Activated T-cell treated with anti-CD3 and anti-CD28 coated beads, Interleukin-2, amount 50 U/mL, for 24 hours (primary cell): ENCODE results near the gene OTP.
"Not testable (repeated sequence)": the region's sequence is repeated elsewhere in the genome, so short reads cannot be mapped to it uniquely, and the experiment has no call there.

Source experiments
- DNase-seq: peaks from one replicate; pipeline ENCODE4 v3.0.0-alpha.2; 2020
- H3K27ac Mint-ChIP-seq: 2 replicates; pipeline ENCODE4 v1.8.0; 2020; ENCODE audit warnings: mild to moderate bottlenecking, mixed read lengths
- H3K27me3 Mint-ChIP-seq: 2 replicates; pipeline ENCODE4 v1.8.0; 2020; ENCODE audit warnings: mixed read lengths
- H3K36me3 Mint-ChIP-seq: 2 replicates; pipeline ENCODE4 v1.8.0; 2020; ENCODE audit warnings: low read depth, mixed read lengths
- H3K4me1 Mint-ChIP-seq: 2 replicates; pipeline ENCODE4 v1.8.0; 2020; ENCODE audit warnings: low read depth, mixed read lengths
- H3K4me3 Mint-ChIP-seq: 2 replicates; pipeline ENCODE4 v1.8.0; 2020; ENCODE audit warnings: mild to moderate bottlenecking, moderate library complexity, mixed read lengths
- H3K9me3 Mint-ChIP-seq: 2 replicates; pipeline ENCODE4 v1.8.0; 2020; ENCODE audit warnings: mixed read lengths

OTP gene

GRCh38 chr5:77633207-77633675 is 5.3 kb downstream of the OTP start:
- no peak overlapping the region for H3K4me3 Mint-ChIP-seq
- peaks cover 13% of the 10 kb centered on the region for H3K9me3 Mint-ChIP-seq
- H3K27ac Mint-ChIP-seq: no peak overlapping the region
- peaks cover 89% of the 10 kb centered on the region for H3K27me3 Mint-ChIP-seq
- peaks cover 31% of the 10 kb centered on the region for H3K4me1 Mint-ChIP-seq
- H3K36me3 Mint-ChIP-seq: no peaks in the 10 kb centered on the region
- DNase-seq: no peak

GRCh38 chr5:77632526-77633206 is 5.8 kb downstream of the OTP start:
- no peak overlapping the region for H3K4me3 Mint-ChIP-seq

GRCh38 chr5:77630114-77630680 is 8.3 kb downstream of the OTP start:
- Mint-ChIP-seq H3K27me3 (peaks cover 86% of the 10 kb centered on the region), H3K36me3 (no peaks in the 10 kb centered on the region), H3K4me3 (peak overlapping the region; percentile 76), H3K4me1 (peaks cover 23% of the 10 kb centered on the region), H3K9me3 (peaks cover 12% of the 10 kb centered on the region), H3K27ac (peak overlapping the region; percentile 44)
- peak; percentile 67 for DNase-seq

More at GRCh38 chr5:77632526-77633206, 5.8 kb downstream of the OTP start:
- H3K27ac Mint-ChIP-seq: no peak overlapping the region
- H3K27me3 Mint-ChIP-seq: peaks cover 88% of the 10 kb centered on the region
- H3K9me3 Mint-ChIP-seq: peaks cover 14% of the 10 kb centered on the region
- no peaks in the 10 kb centered on the region for H3K36me3 Mint-ChIP-seq
- H3K4me1 Mint-ChIP-seq: peaks cover 29% of the 10 kb centered on the region
- DNase-seq: no peak

GRCh38 chr5:77629509-77630113 is 8.9 kb downstream of the OTP start:
- Mint-ChIP-seq H3K4me1 (peaks cover 23% of the 10 kb centered on the region), H3K4me3 (peak overlapping the region; percentile 76), H3K9me3 (peaks cover 12% of the 10 kb centered on the region), H3K27ac (peak overlapping the region; percentile 63), H3K36me3 (no peaks in the 10 kb centered on the region), H3K27me3 (peaks cover 89% of the 10 kb centered on the region)
- peak; percentile 41 for DNase-seq

GRCh38 chr5:77628840-77629508 is 9.5 kb downstream of the OTP start:
- Mint-ChIP-seq H3K36me3 (no peaks in the 10 kb centered on the region), H3K9me3 (peaks cover 12% of the 10 kb centered on the region), H3K27me3 (peaks cover 91% of the 10 kb centered on the region), H3K27ac (peak overlapping the region; percentile 34), H3K4me3 (peak overlapping the region; percentile 76), H3K4me1 (peaks cover 23% of the 10 kb centered on the region)
- no peak for DNase-seq

GRCh38 chr5:77627869-77628674 is 10.4 kb downstream of the OTP start:
- no peak overlapping the region for H3K4me3 Mint-ChIP-seq
- peak; percentile 33 for DNase-seq
- H3K36me3 Mint-ChIP-seq: no peaks in the 10 kb centered on the region
- peaks cover 90% of the 10 kb centered on the region for H3K27me3 Mint-ChIP-seq
- H3K27ac Mint-ChIP-seq: no peak overlapping the region
- peaks cover 23% of the 10 kb centered on the region for H3K4me1 Mint-ChIP-seq
- peaks cover 7% of the 10 kb centered on the region for H3K9me3 Mint-ChIP-seq

GRCh38 chr5:77623203-77623740 is 15.2 kb downstream of the OTP start:
- Mint-ChIP-seq H3K4me3 (no peak overlapping the region), H3K9me3 (peaks cover 2% of the 10 kb centered on the region), H3K27ac (no peak overlapping the region), H3K27me3 (peaks cover 79% of the 10 kb centered on the region), H3K36me3 (no peaks in the 10 kb centered on the region), H3K4me1 (peaks cover 3% of the 10 kb centered on the region)
- no peak for DNase-seq

GRCh38 chr5:77621440-77621839 is 17.1 kb downstream of the OTP start:
- Mint-ChIP-seq H3K27me3 (peaks cover 72% of the 10 kb centered on the region), H3K27ac (no peak overlapping the region), H3K36me3 (no peaks in the 10 kb centered on the region), H3K4me1 (no peaks in the 10 kb centered on the region), H3K4me3 (no peak overlapping the region), H3K9me3 (no peaks in the 10 kb centered on the region)
- DNase-seq: no peak

GRCh38 chr5:77620405-77620804 is 18.1 kb downstream of the OTP start:
- Mint-ChIP-seq H3K9me3 (no peaks in the 10 kb centered on the region), H3K4me3 (no peak overlapping the region), H3K27ac (no peak overlapping the region), H3K4me1 (no peaks in the 10 kb centered on the region), H3K36me3 (no peaks in the 10 kb centered on the region), H3K27me3 (peaks cover 67% of the 10 kb centered on the region)
- DNase-seq: no peak

GRCh38 chr5:77616920-77617319 is 21.6 kb downstream of the OTP start:
- DNase-seq: no peak
- no peaks in the 10 kb centered on the region for H3K36me3 Mint-ChIP-seq
- H3K4me1 Mint-ChIP-seq: no peaks in the 10 kb centered on the region
- H3K27ac Mint-ChIP-seq: no peak overlapping the region
- H3K27me3 Mint-ChIP-seq: peaks cover 47% of the 10 kb centered on the region
- H3K9me3 Mint-ChIP-seq: no peaks in the 10 kb centered on the region
- H3K4me3 Mint-ChIP-seq: no peak overlapping the region

- not testable (repeated sequence) for H3K27ac Mint-ChIP-seq, H3K36me3 Mint-ChIP-seq, H3K9me3 Mint-ChIP-seq, H3K4me3 Mint-ChIP-seq, DNase-seq, H3K4me1 Mint-ChIP-seq
- H3K27me3 Mint-ChIP-seq: peaks cover 43% of the 10 kb centered on the region
Measured at GRCh38 chr5:77608927-77609326, 29.6 kb downstream of the OTP start.

- Mint-ChIP-seq H3K36me3 (no peaks in the 10 kb centered on the region), H3K27me3 (peaks cover 57% of the 10 kb centered on the region), H3K4me1 (no peaks in the 10 kb centered on the region), H3K4me3 (no peak overlapping the region), H3K9me3 (peaks cover 2% of the 10 kb centered on the region), H3K27ac (no peak overlapping the region)
- no peak for DNase-seq
Measured at GRCh38 chr5:77607324-77607723, 31.2 kb downstream of the OTP start.

- H3K27me3 Mint-ChIP-seq: peaks cover 58% of the 10 kb centered on the region
Measured at GRCh38 chr5:77606279-77606678, 32.2 kb downstream of the OTP start.

GRCh38 chr5:77599679-77600078 is 38.8 kb downstream of the OTP start:
- H3K4me1 Mint-ChIP-seq: no peaks in the 10 kb centered on the region
- H3K4me3 Mint-ChIP-seq: no peak overlapping the region
- no peak for DNase-seq
- no peak overlapping the region for H3K27ac Mint-ChIP-seq
- no peaks in the 10 kb centered on the region for H3K36me3 Mint-ChIP-seq
- peaks cover 53% of the 10 kb centered on the region for H3K27me3 Mint-ChIP-seq
- H3K9me3 Mint-ChIP-seq: peaks cover 2% of the 10 kb centered on the region

More at GRCh38 chr5:77606279-77606678, 32.2 kb downstream of the OTP start:
- no peaks in the 10 kb centered on the region for H3K36me3 Mint-ChIP-seq
- DNase-seq: no peak
- H3K4me3 Mint-ChIP-seq: no peak overlapping the region
- no peak overlapping the region for H3K27ac Mint-ChIP-seq
- no peaks in the 10 kb centered on the region for H3K4me1 Mint-ChIP-seq
- H3K9me3 Mint-ChIP-seq: peaks cover 2% of the 10 kb centered on the region
